Fibroblast of lung (primary cell): ENCODE measurements around the gene GH2. TPM values are rescaled to one million over a fixed set of nuclear protein-coding genes. Genes with fewer than 3 reads are reported as not detected.

Experiments
- DNase-seq, 2 donors: peaks; one replicate each; pipeline versions ENCODE4 v3.0.0 to v3.0.0-alpha.2; 2010; ENCODE audit warnings: low read depth in 2 of 2
- H2AFZ ChIP-seq: 2 replicates; pipeline ENCODE4 v1.5.1; 2012; ENCODE audit warnings: low read length, control low read depth, inconsistent platforms
- H3K27ac ChIP-seq: 2 replicates; pipeline ENCODE4 v1.5.1; 2011; ENCODE audit warnings: low read length, control low read depth; ENCODE audit not compliant: insufficient read depth
- H3K27me3 ChIP-seq: 2 replicates; pipeline ENCODE4 v1.5.1; 2011; ENCODE audit warnings: mild to moderate bottlenecking, low read length; ENCODE audit not compliant: control insufficient read depth, insufficient read depth
- H3K36me3 ChIP-seq: 2 replicates; pipeline ENCODE4 v1.5.1; 2011; ENCODE audit warnings: low read length; ENCODE audit not compliant: control insufficient read depth, insufficient read depth
- H3K4me1 ChIP-seq: 2 replicates; pipeline ENCODE4 v1.5.1; 2011; ENCODE audit warnings: low read length; ENCODE audit not compliant: control insufficient read depth, insufficient read depth; ENCODE audit errors: extremely low read depth
- H3K4me2 ChIP-seq: 2 replicates; pipeline ENCODE4 v1.5.1; 2011; ENCODE audit warnings: low read length, control low read depth; ENCODE audit not compliant: insufficient read depth; ENCODE audit errors: extremely low read depth
- H3K4me3 ChIP-seq, 4 experiments: fragments of 200-600 bp in 1 of 4; sonication (generic) in 1 of 4; replicated peaks in 1 of 4; 2 replicates each; pipeline ENCODE4 v1.5.1; 2011 to 2016; ENCODE audit warnings: low read length in 4 of 4, low read depth in 3 of 4, mild to moderate bottlenecking in 3 of 4, control low read depth in 2 of 4, inconsistent platforms in 1 of 4, mixed read lengths in 1 of 4; ENCODE audit not compliant: insufficient read depth in 1 of 4; ENCODE audit errors: control extremely low read depth in 1 of 4
- H3K79me2 ChIP-seq: 2 replicates; pipeline ENCODE4 v1.5.1; 2012; ENCODE audit warnings: mild to moderate bottlenecking, low read length, inconsistent platforms; ENCODE audit not compliant: control insufficient read depth, insufficient read depth
- H3K9ac ChIP-seq: 2 replicates; pipeline ENCODE4 v1.5.1; 2011; ENCODE audit warnings: mild to moderate bottlenecking, low read length, control low read depth; ENCODE audit not compliant: insufficient read depth
- H3K9me3 ChIP-seq: 2 replicates; pipeline ENCODE4 v1.5.1; 2012; ENCODE audit warnings: low read depth, low read length; ENCODE audit not compliant: control insufficient read depth, insufficient read depth
- H4K20me1 ChIP-seq: 2 replicates; pipeline ENCODE4 v1.5.1; 2011; ENCODE audit warnings: low read length; ENCODE audit not compliant: control insufficient read depth, insufficient read depth; ENCODE audit errors: extremely low read depth
- CTCF ChIP-seq, 2 donors: IDR thresholded peaks in 1 of 2; conservative IDR thresholded peaks in 1 of 2; 1 replicate in 1 of 2; 2 replicates in 1 of 2; pipeline ENCODE4 v1.5.1; 2011 to 2012; ENCODE audit warnings: low read length in 2 of 2, control low read depth in 1 of 2, inconsistent platforms in 1 of 2, low read depth in 1 of 2, mild to moderate bottlenecking in 1 of 2
- EZH2 ChIP-seq: IDR thresholded peaks from 2 replicates; pipeline ENCODE4 v1.5.1; 2012; ENCODE audit warnings: low read length, control low read depth, mild to moderate bottlenecking; ENCODE audit errors: missing control alignments
- polyA plus RNA-seq, 2 donors: library from polyadenylated mRNA; depleted of rRNA in 1 of 2; stranded (reverse) in 1 of 2; unstranded in 1 of 2; fragments of >200 nt; gene quantifications; 2 replicates each; pipeline ENCODE4 v1.2.1, GENCODE V29; 2011 to 2012; ENCODE audit warnings: missing spikeins in 1 of 2
- total RNA-seq: library from RNA; depleted of rRNA; stranded (reverse); fragments of >200 nt; gene quantifications from 2 replicates; pipeline ENCODE4 v1.2.1, GENCODE V29; 2014

GH2 gene
- total and polyA plus RNA-seq, 2 donors (not counting 1 experiment from before 2014, with no cell fraction given) = not detected

GRCh38 chr17:63854709-63855108 is 27.0 kb downstream of the GH2 start:
- H3K4me1 ChIP-seq = no peaks in the 10 kb centered on the region
- H3K79me2 ChIP-seq = no peaks in the 10 kb centered on the region
- no peaks in the 10 kb centered on the region for H3K36me3 ChIP-seq
- peaks cover 16% of the 10 kb centered on the region for H3K27me3 ChIP-seq
- no peaks in the 10 kb centered on the region for H4K20me1 ChIP-seq
- H2AFZ ChIP-seq = no peak overlapping the region
- H3K4me2 ChIP-seq = no peak overlapping the region
- no peak overlapping the region for H3K9ac ChIP-seq
- no peak overlapping the region for H3K4me3 ChIP-seq
- DNase-seq = no peak
- H3K27ac ChIP-seq = no peak overlapping the region
- H3K9me3 ChIP-seq = no peaks in the 10 kb centered on the region
- TF ChIP-seq EZH2 = no peak
- TF ChIP-seq CTCF (conservative IDR thresholded peaks at IDR 0.05 in 1 of 2, IDR thresholded peaks at IDR 0.05 in 1 of 2; ENCODE audit: low read depth in 1 of 2, low read length in 2 of 2) = no peak

- TF ChIP-seq EZH2 (no peak), CTCF (conservative IDR thresholded peaks at IDR 0.05 in 1 of 2, IDR thresholded peaks at IDR 0.05 in 1 of 2; ENCODE audit: low read depth in 1 of 2, low read length in 2 of 2) (no peak)
- Histone ChIP-seq H3K9ac (no peak overlapping the region), H3K27ac (no peak overlapping the region), H3K4me3 (no peak overlapping the region), H2AFZ (no peak overlapping the region), H3K4me1 (no peaks in the 10 kb centered on the region), H3K4me2 (no peak overlapping the region), H4K20me1 (no peaks in the 10 kb centered on the region), H3K9me3 (no peaks in the 10 kb centered on the region), H3K27me3 (peaks cover 9% of the 10 kb centered on the region), H3K79me2 (no peaks in the 10 kb centered on the region), H3K36me3 (no peaks in the 10 kb centered on the region)
- DNase-seq = no peak
Measured at GRCh38 chr17:63853260-63853659, 28.5 kb downstream of the GH2 start.

- TF ChIP-seq EZH2 (no peak), CTCF (conservative IDR thresholded peaks at IDR 0.05 in 1 of 2, IDR thresholded peaks at IDR 0.05 in 1 of 2; ENCODE audit: low read depth in 1 of 2, low read length in 2 of 2) (no peak)
- Histone ChIP-seq H3K9me3 (no peaks in the 10 kb centered on the region), H3K4me1 (no peaks in the 10 kb centered on the region), H3K9ac (no peak overlapping the region), H3K27ac (no peak overlapping the region), H3K79me2 (no peaks in the 10 kb centered on the region), H2AFZ (no peak overlapping the region), H3K4me3 (no peak overlapping the region), H4K20me1 (no peaks in the 10 kb centered on the region), H3K36me3 (no peaks in the 10 kb centered on the region), H3K27me3 (no peaks in the 10 kb centered on the region), H3K4me2 (no peak overlapping the region)
- DNase-seq = no peak
Measured at GRCh38 chr17:63850401-63850800, 31.3 kb downstream of the GH2 start.
